Body of pancreas (tissue), 4 donors: ENCODE results near the gene ARHGAP32. TPM values are rescaled to one million over a fixed set of nuclear protein-coding genes. Genes with fewer than 3 reads are reported as not detected.

Experiments
- ATAC-seq: fragments of 150-250 bp; one replicate; pipeline ENCODE4 v1.9.1; 2016
- DNase-seq, 4 donors: peaks; one replicate each; pipeline ENCODE4 v3.0.0-alpha.2; 2019
- H3K27ac ChIP-seq, 4 donors: fragments of 200-600 bp; sonication (generic); 1 replicate in 3 of 4; 2 replicates in 1 of 4; pipeline versions ENCODE4 v1.5.1 to v1.6.1; 2016 to 2019; ENCODE audit warnings: mild to moderate bottlenecking in 1 of 4, mixed read lengths in 1 of 4, moderate library complexity in 1 of 4
- H3K27me3 ChIP-seq, 2 donors: fragments of 200-600 bp; sonication (generic); one replicate each; pipeline ENCODE4 v1.6.0; 2016; ENCODE audit warnings: mild to moderate bottlenecking in 1 of 2
- H3K36me3 ChIP-seq, 2 donors: fragments of 200-600 bp; sonication (generic); replicated peaks in 1 of 2; 2 replicates each; pipeline ENCODE4 v1.5.1; 2016; ENCODE audit warnings: low read depth in 2 of 2; ENCODE audit not compliant: insufficient read depth in 1 of 2
- H3K4me1 ChIP-seq: fragments of 200-600 bp; sonication (generic); one replicate; pipeline ENCODE4 v1.6.0; 2016
- H3K4me3 ChIP-seq, 2 donors: fragments of 200-600 bp; sonication (generic); 1 replicate in 1 of 2; 2 replicates in 1 of 2; pipeline ENCODE4 v1.5.1; 2016 to 2019
- H3K9me3 ChIP-seq, 3 donors: fragments of 200-600 bp; sonication (generic); 1 replicate in 2 of 3; 2 replicates in 1 of 3; pipeline ENCODE4 v1.5.1; 2016
- CTCF ChIP-seq, 7 experiments: fragments of 450-650 bp in 4 of 7; fragments of 200-600 bp in 3 of 7; sonication (generic) in 3 of 7; IDR thresholded peaks; one replicate each; pipeline ENCODE4 v1.5.1; 2016 to 2019; ENCODE audit warnings: antibody characterized with exemption in 7 of 7
- POLR2A ChIP-seq, 3 donors: fragments of 450-650 bp; IDR thresholded peaks; one replicate each; pipeline ENCODE4 v1.6.1; 2016; ENCODE audit warnings: antibody characterized with exemption in 3 of 3, mild to moderate bottlenecking in 2 of 3
- WGBS, 2 donors: methylation state at CpG; one replicate each; pipeline ENCODE4 v1.1.5; 2017; 5-methylcytosine and 5-hydroxymethylcytosine counted together
- intact Hi-C: fragments of 100-400 bp; cut with DNase I; formaldehyde crosslinking; loops from one replicate; pipeline ENCODE4 v1.15.1; 2023
- total RNA-seq, 2 donors: library from RNA; depleted of rRNA; stranded (reverse); fragments of >200 nt; gene quantifications; one replicate each; pipeline ENCODE4 v1.1.0, GENCODE V29; 2016

Gene ARHGAP32
- total RNA-seq, 2 donors from 2014 or later, result 26.0 to 30.4 TPM

DNA sequence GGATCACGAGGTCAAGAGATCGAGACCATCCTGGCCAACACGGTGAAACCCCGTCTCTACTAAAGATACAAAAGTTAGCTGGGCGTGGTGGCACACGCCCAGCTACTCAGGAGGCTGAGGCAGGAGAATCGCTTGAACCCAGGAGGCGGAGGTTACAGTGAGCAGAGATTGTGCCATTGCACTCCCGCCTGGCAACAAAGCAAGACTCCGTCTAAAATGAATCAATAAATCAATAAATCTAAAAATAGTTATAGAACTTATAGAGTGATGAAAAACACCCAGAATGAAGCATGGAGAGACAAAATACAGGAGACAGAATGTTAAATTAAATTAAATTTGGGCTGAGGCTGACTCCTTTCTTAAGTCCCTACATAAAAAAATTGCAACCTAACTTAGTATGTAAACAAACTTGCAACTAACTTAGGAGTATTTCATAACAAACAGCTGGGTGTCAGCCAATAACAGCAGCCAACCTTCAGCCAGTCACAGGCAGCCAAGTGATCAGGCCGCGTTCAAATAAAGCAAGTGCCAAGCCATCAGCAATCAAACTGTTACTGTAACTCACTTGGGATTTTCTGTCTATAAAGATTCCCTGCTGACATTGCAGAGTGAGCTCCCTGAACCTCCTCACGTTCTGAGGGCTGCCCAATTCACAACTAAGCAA, 242.2 kb downstream of the ARHGAP32 start:
- DNase-seq (peak; percentile 58 to 75 (median 68)), ATAC-seq (peak; percentile 85)
- Histone ChIP-seq H3K27ac (no peak overlapping the region), H3K9me3 (no peaks in the 10 kb centered on the region), H3K4me1 (peaks cover 10% of the 10 kb centered on the region), H3K27me3 (no peaks in the 10 kb centered on the region), H3K36me3 (no peaks in the 10 kb centered on the region), H3K4me3 (no peak overlapping the region)
- 32 to 41% methylated on average over 13 of the region's 13 CpGs for WGBS, 2 donors
- intact Hi-C loops, result no loop called here
- TF ChIP-seq POLR2A (IDR thresholded peaks at IDR 0.05) (no peak), CTCF (IDR thresholded peaks at IDR 0.05) (no peak)

GRCh38 chr11:128948583-128948982, 243.5 kb downstream of the ARHGAP32 start:
- 51 to 95% methylated on average over 3 of the region's 3 CpGs for WGBS, 2 donors
- no peaks in the 10 kb centered on the region for H3K36me3 ChIP-seq
- H3K4me1 ChIP-seq, result peaks cover 10% of the 10 kb centered on the region
- no peak overlapping the region for H3K4me3 ChIP-seq
- intact Hi-C loops, result no loop called here
- H3K9me3 ChIP-seq, result no peaks in the 10 kb centered on the region
- ATAC-seq, result no peak
- TF ChIP-seq CTCF (IDR thresholded peaks at IDR 0.05), result peak in 1 of 7 experiments; percentile 4
- no peak for TF ChIP-seq POLR2A (IDR thresholded peaks at IDR 0.05)
- DNase-seq, result no peak
- H3K27ac ChIP-seq, result no peak overlapping the region
- H3K27me3 ChIP-seq, result no peaks in the 10 kb centered on the region

GRCh38 chr11:128947773-128948172, 244.4 kb downstream of the ARHGAP32 start:
- Histone ChIP-seq H3K27ac (no peak overlapping the region), H3K36me3 (no peaks in the 10 kb centered on the region), H3K4me1 (peaks cover 10% of the 10 kb centered on the region), H3K4me3 (no peak overlapping the region), H3K27me3 (no peaks in the 10 kb centered on the region), H3K9me3 (no peaks in the 10 kb centered on the region)
- 89 to 94% methylated on average over 2 of the region's 2 CpGs for WGBS, 2 donors
- DNase-seq (no peak), ATAC-seq (no peak)
- intact Hi-C loops, result no loop called here
- no peak for TF ChIP-seq CTCF (IDR thresholded peaks at IDR 0.05)
- no peak for TF ChIP-seq POLR2A (IDR thresholded peaks at IDR 0.05)

GRCh38 chr11:128946648-128947047, 245.5 kb downstream of the ARHGAP32 start:
- Histone ChIP-seq H3K4me1 (peaks cover 10% of the 10 kb centered on the region), H3K27me3 (no peaks in the 10 kb centered on the region), H3K36me3 (no peaks in the 10 kb centered on the region), H3K4me3 (no peak overlapping the region), H3K27ac (no peak overlapping the region), H3K9me3 (no peaks in the 10 kb centered on the region)
- TF ChIP-seq CTCF (IDR thresholded peaks at IDR 0.05) (no peak), POLR2A (IDR thresholded peaks at IDR 0.05) (no peak)
- no peak for DNase-seq
- no peak for ATAC-seq
- intact Hi-C loops, result no loop called here
- 22 to 26% methylated on average over 2 of the region's 2 CpGs for WGBS, 2 donors

DNA sequence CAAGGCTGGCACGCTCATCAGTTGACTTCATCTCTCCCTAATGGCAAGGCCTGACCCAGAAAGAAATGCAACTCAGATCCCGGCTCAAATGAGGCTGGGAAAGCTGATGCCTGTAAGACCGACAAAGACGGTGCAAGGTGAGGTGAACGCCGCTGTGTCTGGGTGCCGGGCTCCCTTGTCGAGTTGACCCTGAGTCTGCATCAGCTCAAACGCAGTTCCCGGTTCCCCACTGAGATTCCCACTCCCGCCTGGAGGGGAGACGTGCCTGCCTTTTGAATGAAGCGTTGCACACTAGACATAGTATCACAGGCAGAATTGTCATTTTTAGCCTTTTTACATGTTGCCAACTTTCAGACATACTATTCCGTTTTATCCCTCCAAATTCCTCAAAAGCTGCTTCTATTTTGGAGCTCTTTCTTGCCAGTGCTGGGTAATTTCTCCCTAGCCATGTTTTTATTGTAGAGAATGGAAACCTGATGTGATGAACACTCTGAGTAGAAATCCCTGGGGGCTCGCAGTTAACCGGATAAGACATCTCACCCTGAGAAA, 248.6 kb downstream of the ARHGAP32 start:
- ATAC-seq (no peak), DNase-seq (no peak)
- TF ChIP-seq POLR2A (IDR thresholded peaks at IDR 0.05) (no peak), CTCF (IDR thresholded peaks at IDR 0.05) (no peak)
- Histone ChIP-seq H3K4me3 (no peak overlapping the region), H3K27me3 (no peaks in the 10 kb centered on the region), H3K36me3 (no peaks in the 10 kb centered on the region), H3K9me3 (no peaks in the 10 kb centered on the region), H3K27ac (no peak overlapping the region), H3K4me1 (no peaks in the 10 kb centered on the region)
- intact Hi-C loops, result no loop called here
- 79 to 85% methylated on average over 16 of the region's 16 CpGs for WGBS, 2 donors
